BLaER1 (cell line): Measurements from ENCODE around the gene C4orf51.

ENCODE experiments used
- H3K27ac ChIP-seq: shearing (Covaris generic); formaldehyde crosslinking; 2 replicates; pipeline ENCODE4 v1.8.1; 2022
- H3K27me3 ChIP-seq: shearing (Covaris generic); formaldehyde crosslinking; 2 replicates; pipeline ENCODE4 v1.8.1; 2022
- H3K36me3 ChIP-seq: shearing (Covaris generic); formaldehyde crosslinking; 2 replicates; pipeline ENCODE4 v1.8.1; 2022
- H3K4me1 ChIP-seq: shearing (Covaris generic); formaldehyde crosslinking; 2 replicates; pipeline ENCODE4 v1.8.1; 2022
- H3K4me2 ChIP-seq: shearing (Covaris generic); formaldehyde crosslinking; 2 replicates; pipeline ENCODE4 v1.8.1; 2022
- H3K4me3 ChIP-seq: shearing (Covaris generic); formaldehyde crosslinking; 2 replicates; pipeline ENCODE4 v1.8.1; 2022
- H3K9ac ChIP-seq: shearing (Covaris generic); formaldehyde crosslinking; 2 replicates; pipeline ENCODE4 v1.8.1; 2022
- H3K9me3 ChIP-seq: shearing (Covaris generic); formaldehyde crosslinking; 2 replicates; pipeline ENCODE4 v1.8.1; 2022
- H4K20me1 ChIP-seq: shearing (Covaris generic); formaldehyde crosslinking; 2 replicates; pipeline ENCODE4 v1.8.1; 2022
- Cebpa-rat ChIP-seq: shearing (Covaris generic); IDR thresholded peaks from 2 replicates; pipeline ENCODE4 v1.8.1; 2022

C4orf51 gene

GRCh38 chr4:145731028-145731427 is 51.1 kb downstream of the C4orf51 start:
- H3K27me3 ChIP-seq: no peaks in the 10 kb centered on the region
- no peak for TF ChIP-seq Cebpa-rat

GRCh38 chr4:145732001-145732815 is 52.3 kb downstream of the C4orf51 start:
- H3K36me3 ChIP-seq: no peaks in the 10 kb centered on the region
- H3K27me3 ChIP-seq: no peaks in the 10 kb centered on the region
- H3K9me3 ChIP-seq: no peaks in the 10 kb centered on the region
- peak overlapping the region; percentile 73 for H3K4me2 ChIP-seq
- H3K4me1 ChIP-seq: no peaks in the 10 kb centered on the region; the same call in 1 of the 2 replicates
- no peak for TF ChIP-seq Cebpa-rat
- H3K27ac ChIP-seq: 0 out of 2 replicates have a peak overlapping the region, but pooled peaks have one; percentile 69
- H3K4me3 ChIP-seq: peak overlapping the region; percentile 72
- peak overlapping the region; percentile 78; the same call in 1 of the 2 replicates for H3K9ac ChIP-seq
- no peaks in the 10 kb centered on the region for H4K20me1 ChIP-seq

More at GRCh38 chr4:145731028-145731427, 51.1 kb downstream of the C4orf51 start:
- Histone ChIP-seq H3K9ac (no peak overlapping the region), H3K4me2 (no peak overlapping the region), H3K27ac (no peak overlapping the region), H3K4me1 (no peaks in the 10 kb centered on the region; the same call in 1 of the 2 replicates), H4K20me1 (no peaks in the 10 kb centered on the region), H3K4me3 (no peak overlapping the region), H3K9me3 (no peaks in the 10 kb centered on the region), H3K36me3 (no peaks in the 10 kb centered on the region)

GRCh38 chr4:145732895-145733880 is 53.2 kb downstream of the C4orf51 start:
- Histone ChIP-seq H3K36me3 (no peaks in the 10 kb centered on the region), H3K4me3 (peak overlapping the region; percentile 72), H3K4me1 (no peaks in the 10 kb centered on the region; the same call in 1 of the 2 replicates), H3K9ac (peak overlapping the region; percentile 78), H3K9me3 (no peaks in the 10 kb centered on the region), H3K4me2 (peak overlapping the region; percentile 73), H3K27ac (peak overlapping the region; percentile 73), H3K27me3 (no peaks in the 10 kb centered on the region), H4K20me1 (no peaks in the 10 kb centered on the region)
- no peak for TF ChIP-seq Cebpa-rat

GRCh38 chr4:145734031-145734430 is 54.1 kb downstream of the C4orf51 start:
- H4K20me1 ChIP-seq: no peaks in the 10 kb centered on the region
- no peaks in the 10 kb centered on the region for H3K36me3 ChIP-seq
- no peak overlapping the region for H3K4me3 ChIP-seq
- no peaks in the 10 kb centered on the region; the same call in 1 of the 2 replicates for H3K4me1 ChIP-seq
- peak overlapping the region; percentile 73; the same call in 1 of the 2 replicates for H3K4me2 ChIP-seq
- no peak overlapping the region for H3K9ac ChIP-seq
- no peaks in the 10 kb centered on the region for H3K27me3 ChIP-seq
- no peak for TF ChIP-seq Cebpa-rat
- H3K9me3 ChIP-seq: no peaks in the 10 kb centered on the region
- H3K27ac ChIP-seq: no peak overlapping the region

GRCh38 chr4:145734576-145735346 is 54.8 kb downstream of the C4orf51 start:
- Histone ChIP-seq H3K4me3 (no peak overlapping the region), H3K9ac (no peak overlapping the region), H3K27ac (no peak overlapping the region), H3K9me3 (no peaks in the 10 kb centered on the region), H3K36me3 (no peaks in the 10 kb centered on the region), H4K20me1 (no peaks in the 10 kb centered on the region), H3K4me1 (no peaks in the 10 kb centered on the region; the same call in 1 of the 2 replicates), H3K4me2 (no peak overlapping the region), H3K27me3 (no peaks in the 10 kb centered on the region)
- no peak for TF ChIP-seq Cebpa-rat

GRCh38 chr4:145735347-145735675 is 55.4 kb downstream of the C4orf51 start:
- Histone ChIP-seq H3K27ac (no peak overlapping the region), H3K9ac (no peak overlapping the region)

GRCh38 chr4:145735827-145736226 is 55.9 kb downstream of the C4orf51 start:
- Histone ChIP-seq H3K36me3 (no peaks in the 10 kb centered on the region), H3K27me3 (no peaks in the 10 kb centered on the region), H3K4me1 (no peaks in the 10 kb centered on the region; the same call in 1 of the 2 replicates), H4K20me1 (no peaks in the 10 kb centered on the region), H3K4me3 (no peak overlapping the region), H3K9ac (no peak overlapping the region), H3K4me2 (no peak overlapping the region), H3K27ac (no peak overlapping the region), H3K9me3 (no peaks in the 10 kb centered on the region)
- TF ChIP-seq Cebpa-rat: no peak

More at GRCh38 chr4:145735347-145735675, 55.4 kb downstream of the C4orf51 start:
- H4K20me1 ChIP-seq: no peaks in the 10 kb centered on the region
- H3K27me3 ChIP-seq: no peaks in the 10 kb centered on the region
- TF ChIP-seq Cebpa-rat: no peak
- H3K4me3 ChIP-seq: no peak overlapping the region
- no peaks in the 10 kb centered on the region for H3K9me3 ChIP-seq
- H3K36me3 ChIP-seq: no peaks in the 10 kb centered on the region
- H3K4me2 ChIP-seq: no peak overlapping the region
- H3K4me1 ChIP-seq: no peaks in the 10 kb centered on the region; the same call in 1 of the 2 replicates

GRCh38 chr4:145736241-145736831 is 56.4 kb downstream of the C4orf51 start:
- TF ChIP-seq Cebpa-rat: no peak
- Histone ChIP-seq H3K27me3 (no peaks in the 10 kb centered on the region), H3K4me3 (no peak overlapping the region), H3K36me3 (no peaks in the 10 kb centered on the region), H3K27ac (no peak overlapping the region), H3K9me3 (no peaks in the 10 kb centered on the region), H4K20me1 (no peaks in the 10 kb centered on the region), H3K4me2 (no peak overlapping the region), H3K4me1 (no peaks in the 10 kb centered on the region; the same call in 1 of the 2 replicates), H3K9ac (no peak overlapping the region)

- Histone ChIP-seq H3K4me3 (no peak overlapping the region), H3K27me3 (no peaks in the 10 kb centered on the region), H3K9me3 (no peaks in the 10 kb centered on the region), H3K9ac (no peak overlapping the region), H4K20me1 (no peaks in the 10 kb centered on the region), H3K4me2 (no peak overlapping the region), H3K36me3 (no peaks in the 10 kb centered on the region), H3K4me1 (no peaks in the 10 kb centered on the region), H3K27ac (no peak overlapping the region)
- TF ChIP-seq Cebpa-rat: no peak
Measured at GRCh38 chr4:145739845-145740244, 59.9 kb downstream of the C4orf51 start.
